Astrocyte (in vitro differentiated cells and primary cell): ENCODE results near the gene FAM227B.

ENCODE experiments used
- EZH2 ChIP-seq: IDR thresholded peaks from 2 replicates; pipeline ENCODE4 v1.6.1; 2012; ENCODE audit warnings: mild to moderate bottlenecking, low read length, inconsistent platforms; ENCODE audit not compliant: insufficient read depth
- TF ChIP-seq, protein P1 (sequence below): IDR thresholded peaks from 2 replicates; pipeline ENCODE4 v1.5.1; 2011; ENCODE audit warnings: low read depth, mild to moderate bottlenecking, inconsistent platforms, low read length, moderate library complexity; ENCODE audit not compliant: insufficient read depth

DNA sequence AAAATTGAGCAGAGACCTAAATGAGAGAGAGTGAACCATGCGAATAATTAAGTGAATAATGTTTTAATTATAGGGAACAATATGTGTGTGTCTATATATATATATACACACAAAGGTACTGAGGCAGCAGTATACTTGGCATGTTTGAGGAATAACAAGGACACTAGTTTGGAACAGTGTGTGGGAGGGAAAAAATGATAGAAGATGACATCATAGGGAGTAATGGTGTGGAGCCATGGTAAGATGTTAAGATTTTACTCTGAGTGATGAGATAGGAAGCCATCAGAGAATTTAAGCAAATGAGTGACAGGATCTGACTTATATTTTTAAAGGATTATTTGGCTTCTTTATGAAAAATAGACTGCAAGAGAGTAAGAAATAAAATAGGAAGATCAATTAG is 29.4 kb upstream of the FAM227B start:
- no peak for TF ChIP-seq EZH2
- TF ChIP-seq, protein P1, sequence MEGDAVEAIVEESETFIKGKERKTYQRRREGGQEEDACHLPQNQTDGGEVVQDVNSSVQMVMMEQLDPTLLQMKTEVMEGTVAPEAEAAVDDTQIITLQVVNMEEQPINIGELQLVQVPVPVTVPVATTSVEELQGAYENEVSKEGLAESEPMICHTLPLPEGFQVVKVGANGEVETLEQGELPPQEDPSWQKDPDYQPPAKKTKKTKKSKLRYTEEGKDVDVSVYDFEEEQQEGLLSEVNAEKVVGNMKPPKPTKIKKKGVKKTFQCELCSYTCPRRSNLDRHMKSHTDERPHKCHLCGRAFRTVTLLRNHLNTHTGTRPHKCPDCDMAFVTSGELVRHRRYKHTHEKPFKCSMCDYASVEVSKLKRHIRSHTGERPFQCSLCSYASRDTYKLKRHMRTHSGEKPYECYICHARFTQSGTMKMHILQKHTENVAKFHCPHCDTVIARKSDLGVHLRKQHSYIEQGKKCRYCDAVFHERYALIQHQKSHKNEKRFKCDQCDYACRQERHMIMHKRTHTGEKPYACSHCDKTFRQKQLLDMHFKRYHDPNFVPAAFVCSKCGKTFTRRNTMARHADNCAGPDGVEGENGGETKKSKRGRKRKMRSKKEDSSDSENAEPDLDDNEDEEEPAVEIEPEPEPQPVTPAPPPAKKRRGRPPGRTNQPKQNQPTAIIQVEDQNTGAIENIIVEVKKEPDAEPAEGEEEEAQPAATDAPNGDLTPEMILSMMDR, result no peak
